RWPE2 (cell line): Measurements from ENCODE around the gene LONRF2.

Experiments used
- ATAC-seq: fragments of 200-7000 bp; cut with Tn5 transposase; 3 replicates; pipeline ENCODE4 v1.9.1; 2021; ENCODE audit warnings: low read depth
- DNase-seq: peaks from one replicate; pipeline ENCODE4 v3.0.0-alpha.2; 2020; ENCODE audit warnings: low spot score
- H3K27ac ChIP-seq: fragments of 450-650 bp; 2 replicates; pipeline ENCODE4 v1.5.1; 2017; ENCODE audit warnings: mild to moderate bottlenecking; ENCODE audit not compliant: poor library complexity, severe bottlenecking
- H3K27me3 ChIP-seq: fragments of 250-450 bp; sonication (Bioruptor Pico); 2 replicates; pipeline ENCODE4 v1.5.1; 2021; ENCODE audit warnings: mild to moderate bottlenecking, moderate library complexity; ENCODE audit not compliant: insufficient read depth, poor library complexity, severe bottlenecking
- H3K36me3 ChIP-seq: fragments of 250-450 bp; sonication (Bioruptor Pico); 2 replicates; pipeline ENCODE4 v1.5.1; 2020; ENCODE audit warnings: low read depth, mild to moderate bottlenecking, moderate library complexity
- H3K4me1 ChIP-seq: fragments of 250-450 bp; sonication (Bioruptor Pico); 2 replicates; pipeline ENCODE4 v1.5.1; 2021; ENCODE audit warnings: mild to moderate bottlenecking, moderate library complexity; ENCODE audit not compliant: insufficient read depth, poor library complexity, severe bottlenecking
- H3K4me3 ChIP-seq: fragments of 250-450 bp; sonication (Bioruptor Pico); 2 replicates; pipeline ENCODE4 v1.5.1; 2021; ENCODE audit warnings: mild to moderate bottlenecking, moderate library complexity; ENCODE audit not compliant: severe bottlenecking
- H3K9me3 ChIP-seq: fragments of 250-450 bp; sonication (Bioruptor Pico); 2 replicates; pipeline ENCODE4 v1.5.1; 2021; ENCODE audit warnings: mild to moderate bottlenecking, moderate library complexity; ENCODE audit not compliant: severe bottlenecking
- CTCF ChIP-seq: fragments of 450-650 bp; IDR thresholded peaks from one replicate; pipeline ENCODE4 v1.5.1; 2017; ENCODE audit warnings: mild to moderate bottlenecking, moderate library complexity; ENCODE audit not compliant: poor library complexity, severe bottlenecking

Gene LONRF2

GRCh38 chr2:100301881-100302584 is 20.3 kb downstream of the LONRF2 start:
- no peaks in the 10 kb centered on the region for H3K9me3 ChIP-seq
- H3K4me3 ChIP-seq: no peak overlapping the region
- no peak overlapping the region for H3K27ac ChIP-seq
- H3K4me1 ChIP-seq: no peaks in the 10 kb centered on the region
- no peak for TF ChIP-seq CTCF
- no peak for ATAC-seq
- H3K36me3 ChIP-seq: no peaks in the 10 kb centered on the region
- H3K27me3 ChIP-seq: peaks cover 9% of the 10 kb centered on the region
- DNase-seq: no peak

- H3K27me3 ChIP-seq: peaks cover 9% of the 10 kb centered on the region
- H3K27ac ChIP-seq: no peak overlapping the region
- TF ChIP-seq CTCF: no peak
- H3K4me1 ChIP-seq: no peaks in the 10 kb centered on the region
- ATAC-seq (no peak), DNase-seq (no peak)
- H3K4me3 ChIP-seq: no peak overlapping the region
- H3K36me3 ChIP-seq: no peaks in the 10 kb centered on the region
- no peaks in the 10 kb centered on the region for H3K9me3 ChIP-seq
Observed at GRCh38 chr2:100299548-100299947, 22.8 kb downstream of the LONRF2 start.

GRCh38 chr2:100297511-100297910 is 24.8 kb downstream of the LONRF2 start:
- no peaks in the 10 kb centered on the region for H3K36me3 ChIP-seq
- no peaks in the 10 kb centered on the region for H3K4me1 ChIP-seq
- no peak for TF ChIP-seq CTCF
- ATAC-seq (no peak), DNase-seq (no peak)
- no peak overlapping the region for H3K4me3 ChIP-seq
- no peak overlapping the region for H3K27ac ChIP-seq
- peaks cover 9% of the 10 kb centered on the region for H3K27me3 ChIP-seq
- no peaks in the 10 kb centered on the region for H3K9me3 ChIP-seq

GRCh38 chr2:100294162-100294497 is 28.2 kb downstream of the LONRF2 start:
- Histone ChIP-seq H3K4me1 (peaks cover 18% of the 10 kb centered on the region), H3K9me3 (no peaks in the 10 kb centered on the region), H3K27ac (no peak overlapping the region), H3K4me3 (no peak overlapping the region), H3K27me3 (peaks cover 5% of the 10 kb centered on the region), H3K36me3 (no peaks in the 10 kb centered on the region)
- DNase-seq (no peak), ATAC-seq (no peak)
- TF ChIP-seq CTCF: no peak

GRCh38 chr2:100293341-100294161 is 28.8 kb downstream of the LONRF2 start:
- H3K27ac ChIP-seq: no peak overlapping the region
- DNase-seq (no peak), ATAC-seq (no peak)
- no peak overlapping the region for H3K4me3 ChIP-seq
- H3K9me3 ChIP-seq: no peaks in the 10 kb centered on the region
- no peaks in the 10 kb centered on the region for H3K36me3 ChIP-seq
- peaks cover 3% of the 10 kb centered on the region for H3K27me3 ChIP-seq
- no peak for TF ChIP-seq CTCF
- H3K4me1 ChIP-seq: peaks cover 18% of the 10 kb centered on the region
